Gastroesophageal sphincter (tissue), 3 donors: ENCODE results near the gene S100A16.

Source experiments
- CTCF ChIP-seq, 4 experiments: fragments of 200-600 bp in 2 of 4; fragments of 450-650 bp in 2 of 4; sonication (generic) in 1 of 4; IDR thresholded peaks; one replicate each; pipeline ENCODE4 v1.5.1; 2017 to 2019; ENCODE audit warnings: antibody characterized with exemption in 4 of 4, mild to moderate bottlenecking in 2 of 4, moderate library complexity in 2 of 4
- POLR2A ChIP-seq, 2 donors: fragments of 450-650 bp; IDR thresholded peaks; one replicate each; pipeline ENCODE4 v1.6.1; 2017; ENCODE audit warnings: antibody characterized with exemption in 2 of 2, mild to moderate bottlenecking in 2 of 2, moderate library complexity in 1 of 2
- POLR2AphosphoS5 ChIP-seq: sonication (generic); formaldehyde crosslinking; IDR thresholded peaks from one replicate; pipeline ENCODE4 v1.6.1; 2017; ENCODE audit warnings: antibody characterized with exemption

- TF ChIP-seq POLR2A (IDR thresholded peaks at IDR 0.05), result no peak
- TF ChIP-seq CTCF (IDR thresholded peaks at IDR 0.05), result no peak
- no peak for TF ChIP-seq POLR2AphosphoS5
These were observed 46.7 kb upstream of the S100A16 start for GRCh38 chr1:153659656-153660055.
